ENCODE measurements around the gene SLC44A3.

- TF ChIP-seq CTCF (IDR thresholded peaks at IDR 0.05; ENCODE audit: low read depth, low read length) (no peak), POLR2A (IDR thresholded peaks at IDR 0.05; ENCODE audit: extremely low read depth, insufficient read length) (no peak), MAX (IDR thresholded peaks at IDR 0.05; ENCODE audit: low read depth, low read length) (no peak), MYC (IDR thresholded peaks at IDR 0.05; ENCODE audit: low read depth, low read length) (no peak)
Observed at GRCh38 chr1:94903280-94904009, 83.3 kb downstream of the SLC44A3 start.
